Measurements from ENCODE around the gene SNCG. TPM values are rescaled to one million over a fixed set of nuclear protein-coding genes. Genes with fewer than 3 reads are reported as not detected.
"Not testable (repeated sequence)": the region's sequence is repeated elsewhere in the genome, so short reads cannot be mapped to it uniquely, and the experiment has no call there.

SNCG gene
- total RNA-seq, 1 experiment from 2014 or later: 1.7 TPM

DNA sequence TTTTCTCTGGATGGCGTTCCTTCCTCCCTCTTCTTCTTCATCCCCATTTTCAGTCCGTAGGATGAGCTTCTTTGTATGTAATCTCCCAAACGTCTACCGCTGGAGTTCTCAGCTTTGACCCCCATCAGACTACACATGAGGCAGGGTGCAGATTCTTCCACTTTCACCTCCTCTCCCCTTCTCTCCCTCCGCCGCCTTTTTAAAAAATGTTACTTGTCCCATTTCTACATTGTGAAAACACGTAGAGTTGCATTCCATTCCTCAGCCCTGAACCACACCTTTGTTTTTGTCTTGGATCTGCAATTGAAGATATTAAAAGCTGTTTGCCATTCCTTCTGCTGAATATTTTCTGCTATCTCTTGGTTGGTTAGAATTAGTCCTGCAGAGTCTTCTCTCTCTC lies 16.1 kb downstream of the SNCG start:
- DNase-seq (ENCODE audit: low spot score): no peak

DNA sequence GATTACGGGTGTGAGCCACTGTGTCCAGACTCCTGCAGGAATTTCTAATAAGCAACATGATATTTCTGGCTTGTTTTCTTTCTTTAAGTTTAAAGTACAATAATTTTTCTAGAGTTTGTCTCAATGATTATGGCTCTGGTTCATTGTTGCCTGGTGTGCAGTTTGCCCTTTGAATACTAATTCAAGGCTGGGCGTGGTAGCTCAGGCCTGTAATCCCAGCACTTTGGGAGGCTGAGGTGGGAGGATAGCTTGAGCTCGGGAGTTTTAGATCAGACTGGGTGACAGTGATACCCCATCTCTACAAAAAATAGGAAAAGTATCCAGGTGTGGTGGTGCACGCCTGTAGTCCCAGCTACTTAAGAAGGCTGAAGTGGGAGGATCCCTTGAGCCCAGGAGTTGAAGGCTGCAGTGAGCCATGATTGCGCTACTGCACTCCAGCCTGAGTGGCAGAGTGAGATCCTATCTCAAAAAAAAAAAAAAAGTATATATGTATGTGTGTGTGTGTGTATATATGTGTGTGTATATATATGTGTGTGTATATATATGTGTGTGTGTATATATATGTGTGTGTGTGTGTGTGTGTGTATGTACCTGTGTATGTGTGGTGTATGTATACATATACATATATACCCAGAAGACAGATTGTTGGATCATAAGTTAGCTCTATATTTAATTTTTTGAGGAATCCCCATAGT lies 18.1 kb downstream of the SNCG start:
- no peak for DNase-seq (ENCODE audit: low spot score)

DNA sequence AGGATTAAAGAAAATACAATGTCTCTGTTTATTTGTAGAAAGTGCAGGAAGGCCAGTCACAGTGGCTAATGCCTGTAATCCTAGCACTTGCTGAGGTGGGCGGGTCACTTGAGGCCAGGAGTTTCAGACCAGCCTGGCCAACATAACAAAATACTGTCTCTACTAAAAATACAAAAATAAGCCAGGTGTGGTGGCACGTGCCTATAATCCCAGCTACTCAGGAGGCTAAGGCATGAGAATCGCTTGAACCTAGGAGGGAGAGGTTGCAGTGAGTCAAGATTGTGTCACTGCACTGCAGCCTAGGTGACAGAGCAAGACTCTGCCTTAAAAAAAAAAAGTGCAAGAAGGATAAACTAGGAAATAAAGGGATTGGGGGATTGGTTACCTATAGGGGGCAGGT lies 20.1 kb downstream of the SNCG start:
- not testable (repeated sequence) for DNase-seq (ENCODE audit: low spot score)

DNA sequence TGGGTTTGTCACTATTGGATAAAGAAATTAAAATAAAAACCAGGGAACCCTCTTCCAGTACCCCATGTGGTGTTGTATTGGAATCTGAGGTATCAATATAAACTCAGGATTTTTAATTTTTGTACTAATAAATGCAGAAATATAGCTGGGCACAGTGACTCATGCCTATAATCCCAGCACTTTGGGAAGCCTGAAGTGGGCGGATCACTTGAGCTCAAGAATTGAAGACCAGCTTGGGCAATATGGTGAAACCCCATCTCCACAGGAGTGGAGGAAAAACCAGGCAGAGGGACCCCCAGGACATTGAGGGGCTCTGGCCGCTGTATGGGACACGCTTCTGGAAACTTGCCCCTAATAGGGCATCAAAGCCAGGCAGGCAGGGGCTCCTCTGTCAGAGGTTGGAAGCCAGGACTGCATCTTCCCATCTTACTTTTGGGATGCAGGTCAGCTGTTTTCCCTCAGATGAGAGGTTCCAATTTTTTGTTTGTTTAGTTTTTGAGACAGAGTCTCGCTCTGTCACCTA lies 21.0 kb downstream of the SNCG start:
- no peak for DNase-seq (ENCODE audit: low spot score)

DNA sequence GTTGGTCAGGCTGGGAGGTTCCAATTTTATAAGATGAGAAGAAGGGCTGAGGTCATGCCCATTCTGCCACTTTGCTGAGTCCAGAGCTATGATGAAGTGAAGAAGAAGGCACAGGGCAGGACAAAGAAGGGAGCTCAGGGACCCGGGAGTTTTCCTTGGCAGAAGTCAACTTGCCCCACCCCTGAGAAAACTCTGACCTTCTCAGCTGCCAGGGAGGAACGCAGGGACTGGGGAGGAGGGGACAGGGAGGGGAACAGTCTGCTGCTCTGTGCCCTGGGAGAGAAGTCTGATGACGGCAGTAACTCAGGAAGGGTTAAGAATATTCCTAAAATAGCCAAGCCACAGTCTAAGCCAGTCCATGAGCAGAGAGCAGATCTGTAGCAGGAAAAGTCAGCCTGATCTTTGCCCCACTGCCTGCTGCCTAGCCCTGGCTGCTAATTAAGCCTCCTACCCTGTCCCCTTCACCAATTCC lies 21.6 kb downstream of the SNCG start:
- no peak for DNase-seq (ENCODE audit: low spot score)

DNA sequence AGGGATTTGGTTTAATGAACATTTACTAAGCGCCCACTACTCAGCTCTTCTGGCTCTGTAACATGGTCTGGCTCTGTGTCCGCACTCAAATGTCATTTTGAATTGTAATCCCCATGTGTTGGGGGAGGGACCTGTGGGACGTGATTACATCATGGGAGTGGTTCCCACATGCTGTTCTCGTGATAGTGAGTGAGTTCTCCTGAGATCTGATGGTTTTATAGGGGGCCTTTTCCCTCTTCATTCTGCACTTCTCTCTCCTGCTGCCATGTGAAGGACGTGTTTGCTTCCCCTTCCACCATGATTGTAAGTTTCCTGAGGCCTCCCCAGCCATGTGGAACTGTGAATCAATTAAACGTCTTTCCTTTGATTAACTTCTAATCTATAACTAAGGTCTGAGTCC lies 22.6 kb downstream of the SNCG start:
- DNase-seq (ENCODE audit: low spot score): not testable (repeated sequence)

DNA sequence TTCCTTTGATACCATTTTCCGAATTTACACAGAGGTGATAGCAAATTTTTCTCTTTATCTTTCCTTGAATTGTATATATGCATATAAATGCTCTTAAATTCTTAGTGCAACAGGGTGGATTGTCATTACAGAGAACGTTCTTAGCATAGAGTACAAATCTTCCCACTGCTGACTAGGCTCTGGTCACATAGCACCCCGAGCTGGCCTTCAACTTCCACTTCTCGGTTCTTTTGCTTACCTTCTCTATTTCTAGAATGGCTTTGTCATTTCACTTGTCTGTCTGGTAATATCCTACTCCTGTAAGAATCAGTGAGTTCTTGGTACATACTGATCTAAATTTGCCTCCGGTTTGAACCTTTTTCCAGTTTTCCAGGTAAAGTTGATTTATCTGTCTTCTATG lies 23.3 kb downstream of the SNCG start:
- no peak for DNase-seq (ENCODE audit: low spot score)

DNA sequence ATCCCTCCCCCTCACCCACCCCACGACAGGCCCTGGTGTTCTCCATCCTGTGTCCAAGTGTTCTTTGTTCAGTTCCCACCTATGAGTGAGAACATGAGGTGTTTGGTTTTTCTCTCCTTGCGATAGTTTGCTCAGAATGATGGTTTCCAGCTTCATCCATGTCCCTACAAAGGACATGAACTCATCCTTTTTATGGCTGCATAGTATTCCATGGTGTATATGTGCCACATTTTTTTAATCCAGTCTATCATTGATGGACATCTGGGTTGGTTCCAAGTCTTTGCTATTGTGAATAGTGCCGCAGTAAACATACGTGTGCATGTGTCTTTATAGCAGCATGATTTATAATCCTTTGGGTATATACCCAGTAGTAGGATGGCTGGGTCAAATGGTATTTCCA lies 26.1 kb downstream of the SNCG start:
- DNase-seq (ENCODE audit: low spot score): not testable (repeated sequence)

DNA sequence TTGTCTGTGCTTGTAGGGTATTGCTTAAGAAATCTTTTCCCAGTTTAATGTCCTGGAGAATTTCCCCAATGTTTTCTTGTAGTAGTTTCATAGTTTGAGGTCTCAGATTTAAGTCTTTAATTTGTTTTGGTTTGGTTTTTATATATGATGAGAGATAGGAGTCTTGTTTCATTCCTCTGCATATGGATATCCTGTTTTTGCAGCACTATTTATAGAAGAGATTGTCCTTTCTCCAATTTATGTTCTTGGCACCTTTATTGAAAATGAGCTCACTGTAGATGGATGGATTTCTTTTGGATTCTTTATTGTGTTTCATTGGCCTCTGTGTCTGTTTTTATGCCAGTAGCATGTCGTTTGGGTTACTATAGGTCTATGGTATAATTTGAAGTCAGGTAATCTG lies 30.1 kb downstream of the SNCG start:
- DNase-seq (ENCODE audit: low spot score): no peak

DNA sequence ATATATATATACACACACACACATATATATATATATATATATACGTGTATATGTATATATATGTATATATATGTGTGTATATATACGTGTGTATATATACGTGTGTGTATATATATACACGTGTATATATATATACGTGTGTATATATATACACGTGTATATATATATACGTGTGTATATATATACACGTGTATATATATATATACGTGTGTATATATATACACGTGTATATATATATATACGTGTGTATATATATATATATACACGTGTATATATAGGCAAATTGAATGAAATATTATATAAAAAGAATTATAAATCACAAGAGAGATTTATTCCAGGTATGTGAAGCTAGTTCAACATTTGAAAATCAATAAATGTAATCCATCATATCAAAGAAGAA lies 33.0 kb downstream of the SNCG start:
- DNase-seq (ENCODE audit: low spot score): not testable (repeated sequence)

DNA sequence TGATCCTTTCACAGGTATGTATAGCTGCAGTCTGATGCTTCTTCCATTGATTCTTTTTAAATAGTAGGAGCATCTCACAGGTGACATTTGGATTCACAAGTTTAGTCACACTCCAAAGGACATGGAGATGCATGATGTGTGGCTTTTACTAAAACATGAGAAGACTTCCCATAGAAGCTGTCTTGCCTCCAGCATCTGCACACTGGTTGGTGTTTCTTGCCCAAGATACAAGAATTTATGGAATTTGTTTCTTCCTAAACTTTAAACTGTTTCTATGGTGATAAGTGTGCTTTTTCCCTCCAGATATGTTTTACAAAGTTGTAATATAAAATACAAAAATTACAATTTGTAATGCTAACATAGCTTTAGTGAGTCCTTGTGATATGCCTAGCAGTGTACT lies 34.1 kb downstream of the SNCG start:
- DNase-seq (ENCODE audit: low spot score): no peak

DNA sequence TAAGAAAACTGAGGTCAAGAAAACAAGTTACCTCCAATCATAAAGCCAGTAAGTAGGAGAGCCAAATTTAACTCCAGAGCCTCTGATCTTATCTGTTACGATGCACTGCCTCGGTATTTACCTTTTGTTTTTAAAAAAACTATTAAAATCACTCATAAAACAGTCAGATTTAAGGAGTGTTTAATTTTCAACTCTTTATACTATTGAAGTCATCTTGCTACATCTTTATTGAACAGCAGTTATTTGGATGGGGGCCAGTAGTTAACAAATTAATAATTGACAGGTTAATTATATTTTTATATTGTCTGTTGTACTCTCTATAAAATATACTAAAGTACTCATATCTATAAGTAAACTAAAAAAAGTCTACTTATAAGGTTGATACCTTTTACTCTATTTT lies 34.5 kb downstream of the SNCG start:
- DNase-seq (ENCODE audit: low spot score): no peak

DNA sequence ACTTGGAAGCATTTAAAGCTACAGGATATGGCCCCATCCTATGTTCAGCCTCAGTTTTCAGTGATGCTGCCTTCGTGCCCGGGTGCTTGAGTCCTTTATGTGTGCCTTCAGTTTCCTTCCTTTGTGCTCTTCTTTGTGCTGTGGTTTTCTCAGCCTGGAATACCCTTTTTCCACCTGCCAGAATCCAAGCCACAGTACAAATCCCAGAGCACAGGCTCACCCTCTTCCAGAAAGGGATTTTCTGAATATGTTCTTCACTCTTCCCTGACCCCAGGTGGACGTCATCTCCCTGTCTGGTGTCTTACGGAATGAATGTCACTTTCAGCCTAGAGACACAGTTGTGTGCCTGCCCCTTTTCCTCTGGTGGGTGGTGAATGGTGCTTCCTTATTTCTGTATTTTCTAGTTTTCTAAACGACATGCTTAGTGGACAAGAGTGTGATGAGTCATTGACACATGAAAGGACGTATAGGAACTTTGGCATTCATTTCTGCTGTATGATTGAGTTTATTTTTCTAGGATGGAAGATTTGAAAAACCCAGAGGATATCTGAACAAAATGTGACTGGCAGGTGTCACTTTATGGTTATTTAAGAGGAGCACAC lies 41.5 kb downstream of the SNCG start:
- not testable (repeated sequence) for DNase-seq (ENCODE audit: low spot score)

DNA sequence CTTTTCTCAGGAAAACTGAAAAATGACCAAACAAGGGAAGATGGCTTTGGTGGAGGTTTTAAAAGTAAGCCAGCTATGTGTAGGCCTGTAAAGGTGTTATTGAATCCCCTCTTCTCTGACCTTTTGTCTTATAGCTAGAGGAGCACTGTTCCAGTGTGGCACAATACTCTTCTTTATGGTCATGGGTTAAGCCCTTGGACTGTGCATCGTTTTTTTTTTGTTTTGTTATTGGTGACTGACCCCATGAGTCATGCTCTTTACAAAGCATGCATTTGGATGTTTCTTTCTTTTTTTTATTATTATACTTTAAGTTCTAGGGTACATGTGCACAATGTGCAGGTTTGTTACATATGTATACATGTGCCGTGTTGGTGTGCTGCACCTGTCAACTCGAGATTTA lies 42.1 kb downstream of the SNCG start:
- no peak for DNase-seq (ENCODE audit: low spot score)

DNA sequence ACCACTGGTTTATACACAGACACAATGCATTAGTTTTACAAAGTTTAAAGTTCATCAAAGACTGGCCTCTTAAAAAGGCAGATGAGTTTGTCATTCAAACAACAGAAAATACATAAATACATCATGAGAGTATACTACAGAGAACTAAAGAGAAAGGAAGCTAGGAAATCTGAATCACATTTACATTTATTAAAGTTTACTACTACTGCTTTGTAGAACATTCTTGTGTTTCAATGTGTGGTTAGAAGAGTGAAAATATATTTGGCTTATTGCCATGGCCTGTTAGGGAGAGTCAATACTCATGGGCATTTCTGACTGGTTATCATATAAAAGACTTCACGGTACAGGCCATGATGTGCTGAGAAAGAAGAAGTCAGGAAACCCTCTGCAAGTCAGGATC lies 48.7 kb downstream of the SNCG start:
- DNase-seq (ENCODE audit: low spot score): not testable (repeated sequence)

DNA sequence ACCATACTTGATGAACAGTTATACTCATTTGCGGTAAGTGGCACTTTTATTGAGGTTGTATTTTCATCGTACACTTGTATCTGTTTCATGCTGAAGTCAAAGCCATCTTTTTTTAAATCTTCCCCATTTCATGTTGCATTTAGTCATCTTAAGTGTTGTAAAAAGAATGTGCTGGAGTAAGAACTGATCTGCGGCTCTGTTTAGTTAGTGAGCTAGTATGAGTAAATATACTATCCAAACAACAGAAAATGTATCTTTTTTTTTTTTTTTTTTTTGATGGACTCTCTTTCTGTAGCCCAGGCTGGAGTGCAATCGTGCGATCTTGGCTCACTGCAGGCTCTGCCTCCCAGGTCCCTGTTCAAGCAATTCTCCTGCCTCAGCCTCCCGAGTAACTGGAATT lies 49.3 kb downstream of the SNCG start:
- not testable (repeated sequence) for DNase-seq (ENCODE audit: low spot score)

DNA sequence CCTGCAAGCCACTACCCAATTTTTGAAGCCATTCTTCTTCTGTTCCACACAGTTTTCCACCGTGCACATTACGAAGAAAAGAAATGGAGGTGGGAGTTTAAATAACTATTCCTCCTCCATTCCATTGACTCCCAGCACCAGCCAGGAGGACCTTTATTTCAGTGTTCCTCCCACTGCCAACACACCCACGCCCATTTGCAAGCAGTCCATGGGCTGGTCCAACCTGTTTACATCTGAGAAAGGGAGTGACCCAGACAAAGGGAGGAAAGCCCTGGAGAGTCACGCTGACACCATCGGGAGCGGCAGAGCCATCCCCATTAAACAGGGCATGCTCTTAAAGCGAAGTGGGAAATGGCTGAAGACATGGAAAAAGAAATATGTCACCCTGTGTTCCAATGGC lies 49.9 kb downstream of the SNCG start:
- DNase-seq (ENCODE audit: low spot score): not testable (repeated sequence)

DNA sequence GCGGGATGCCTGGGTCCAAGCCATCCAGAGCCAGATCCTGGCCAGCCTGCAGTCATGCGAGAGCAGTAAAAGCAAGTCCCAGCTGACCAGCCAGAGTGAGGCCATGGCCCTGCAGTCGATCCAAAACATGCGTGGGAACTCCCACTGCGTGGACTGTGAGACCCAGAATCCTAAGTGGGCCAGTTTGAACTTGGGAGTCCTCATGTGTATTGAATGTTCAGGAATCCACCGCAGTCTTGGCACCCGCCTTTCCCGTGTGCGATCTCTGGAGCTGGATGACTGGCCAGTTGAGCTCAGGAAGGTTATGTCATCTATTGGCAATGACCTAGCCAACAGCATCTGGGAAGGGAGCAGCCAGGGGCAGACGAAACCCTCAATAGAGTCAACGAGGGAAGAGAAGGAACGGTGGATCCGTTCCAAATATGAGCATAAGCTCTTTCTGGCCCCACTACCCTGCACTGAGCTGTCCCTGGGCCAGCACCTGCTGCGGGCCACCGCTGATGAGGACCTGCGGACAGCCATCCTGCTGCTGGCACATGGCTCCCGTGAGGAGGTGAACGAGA lies 50.8 kb downstream of the SNCG start:
- DNase-seq (ENCODE audit: low spot score): not testable (repeated sequence)

Other genes starting within 250 kb of the SNCG start
- gene BMPR1A, start 202.0 kb upstream of the SNCG start, total RNA-seq (2014; rRNA removed; shearing (Covaris generic)): 29.3 and 32.2 TPM in 2 replicates
- 0.12 and 1.8 TPM in 2 replicates for gene MMRN2, start 984 bp upstream of the SNCG start, total RNA-seq (2014; rRNA removed; shearing (Covaris generic))
- gene ADIRF, start 9.9 kb downstream of the SNCG start, total RNA-seq (2014; rRNA removed; shearing (Covaris generic)): not detected in 2 replicates
- gene FAM25A, start 61.7 kb downstream of the SNCG start, total RNA-seq (2014; rRNA removed; shearing (Covaris generic)): not detected in 2 replicates
- 111 and 119 TPM in 2 replicates for gene GLUD1, start 136.2 kb downstream of the SNCG start, total RNA-seq (2014; rRNA removed; shearing (Covaris generic))
- gene SHLD2, start 136.6 kb downstream of the SNCG start, total RNA-seq (2014; rRNA removed; shearing (Covaris generic)): 16.7 and 17.2 TPM in 2 replicates